GM19372 (cell line): Measurements from ENCODE around the gene HINFP.
A peak's percentile ranks its signal among the peaks of the same experiment; 100 is the strongest.
"Not testable (repeated sequence)": the region's sequence is repeated elsewhere in the genome, so short reads cannot be mapped to it uniquely, and the experiment has no call there.

Source experiments
- ATAC-seq: cut with Tn5 transposase; IDR thresholded peaks from one replicate; pipeline ENCODE4 v1.9.1; 2021; ENCODE audit warnings: mild to moderate bottlenecking, low read depth, moderate library complexity; ENCODE audit not compliant: unreplicated experiment

The HINFP gene

GRCh38 chr11:119116601-119117000 is 4.8 kb upstream of the HINFP start:
- no peak for ATAC-seq

GRCh38 chr11:119117004-119117706 is 4.2 kb upstream of the HINFP start:
- no peak for ATAC-seq

GRCh38 chr11:119118227-119118626 is 3.2 kb upstream of the HINFP start:
- no peak for ATAC-seq

GRCh38 chr11:119118946-119119345 is 2.4 kb upstream of the HINFP start:
- ATAC-seq: no peak

GRCh38 chr11:119120639-119121007 is 757 bp upstream of the HINFP start:
- no peak for ATAC-seq

GRCh38 chr11:119121811-119122124 is 388 bp downstream of the HINFP start:
- peak; percentile 1 for ATAC-seq

- no peak for ATAC-seq
These were observed 4.4 kb downstream of the HINFP start for GRCh38 chr11:119125821-119126220.

- ATAC-seq: no peak
These were observed 5.4 kb downstream of the HINFP start for GRCh38 chr11:119126675-119127268.

- no peak for ATAC-seq
These were observed 9.3 kb downstream of the HINFP start for GRCh38 chr11:119130662-119131061.

GRCh38 chr11:119134389-119134978 is 13.1 kb downstream of the HINFP start:
- ATAC-seq: no peak

GRCh38 chr11:119139276-119139675 is 17.9 kb downstream of the HINFP start:
- ATAC-seq: not testable (repeated sequence)

- ATAC-seq: peak; percentile 54
These were observed 23.6 kb downstream of the HINFP start for GRCh38 chr11:119144825-119145486.

- ATAC-seq: no peak
These were observed 24.2 kb downstream of the HINFP start for GRCh38 chr11:119145551-119145950.

- ATAC-seq: no peak
These were observed 26.4 kb downstream of the HINFP start for GRCh38 chr11:119147604-119148333.

GRCh38 chr11:119148720-119149017 is 27.3 kb downstream of the HINFP start:
- ATAC-seq: no peak

GRCh38 chr11:119149018-119149785 is 27.8 kb downstream of the HINFP start, which contains the start of gene ABCG4:
ABCG4 (plus strand) TSS chr11:119149052; CDS start chr11:119149966, 914 bp downstream.
- ATAC-seq: no peak

GRCh38 chr11:119149786-119150275 is 28.5 kb downstream of the HINFP start:
- ATAC-seq: no peak

- ATAC-seq: no peak
These were observed 30.7 kb downstream of the HINFP start for GRCh38 chr11:119152043-119152442.

GRCh38 chr11:119152604-119153003 is 31.2 kb downstream of the HINFP start:
- ATAC-seq: no peak
